Lower lobe of right lung (tissue), 2 donors: ENCODE measurements around the gene SECISBP2L. TPM values are rescaled to one million over a fixed set of nuclear protein-coding genes. Genes with fewer than 3 reads are reported as not detected.

Source experiments
- ATAC-seq, 2 donors: fragments of 200-7000 bp; cut with Tn5 transposase; one replicate each; pipeline ENCODE4 v1.9.1; 2020 to 2022; ENCODE audit warnings: mild to moderate bottlenecking in 2 of 2, moderate library complexity in 2 of 2
- DNase-seq: peaks from one replicate; pipeline ENCODE4 v3.0.0-alpha.2; 2020
- H3K27ac ChIP-seq: fragments of 200-600 bp; one replicate; pipeline ENCODE4 v1.8.0; 2022
- H3K27me3 ChIP-seq: fragments of 200-600 bp; one replicate; pipeline ENCODE4 v1.8.0; 2022; ENCODE audit warnings: low read depth
- H3K36me3 ChIP-seq: fragments of 200-600 bp; one replicate; pipeline ENCODE4 v1.8.0; 2022; ENCODE audit warnings: mild to moderate bottlenecking
- H3K4me1 ChIP-seq: fragments of 200-600 bp; one replicate; pipeline ENCODE4 v1.8.0; 2022
- H3K4me3 ChIP-seq: fragments of 200-600 bp; one replicate; pipeline ENCODE4 v1.8.0; 2022; ENCODE audit warnings: mild to moderate bottlenecking
- H3K9me3 ChIP-seq: fragments of 200-600 bp; one replicate; pipeline ENCODE4 v1.8.0; 2022
- CTCF ChIP-seq: fragments of 200-600 bp; IDR thresholded peaks from one replicate; pipeline ENCODE4 v1.8.0; 2022; ENCODE audit warnings: antibody characterized with exemption, mild to moderate bottlenecking
- intact Hi-C: fragments of 100-400 bp; cut with DNase I; formaldehyde crosslinking; loops from one replicate; pipeline ENCODE4 v1.11.0; 2022
- total RNA-seq: library from RNA; stranded (reverse); fragmentation: NEBNext Ultra II Directional; extraction: Animal tissue kit (Norgen Biotek cat#: 25700); gene quantifications from one replicate; pipeline ENCODE4 v1.2.1, GENCODE V29; 2021
- donor health status: DM: no; HTN: yes; CAD: no; lungs with severe emphysema.

Gene SECISBP2L
- total RNA-seq, 1 donor from 2014 or later: 139 TPM

- intact Hi-C loops: no loop called here
Measured at GRCh38 chr15:49015896-49016295, 30.4 kb downstream of the SECISBP2L start.

GRCh38 chr15:48999314-48999713, 46.9 kb downstream of the SECISBP2L start:
- DNase-seq: no peak
- intact Hi-C loops: no loop called here
- Histone ChIP-seq H3K27me3 (no peaks in the 10 kb centered on the region), H3K36me3 (peaks cover 66% of the 10 kb centered on the region), H3K4me3 (no peak overlapping the region), H3K9me3 (no peaks in the 10 kb centered on the region), H3K27ac (no peak overlapping the region), H3K4me1 (no peaks in the 10 kb centered on the region)
- no peak for ATAC-seq
- TF ChIP-seq CTCF: no peak

More at GRCh38 chr15:49015896-49016295, 30.4 kb downstream of the SECISBP2L start:
- Histone ChIP-seq H3K4me1 (no peaks in the 10 kb centered on the region), H3K27me3 (no peaks in the 10 kb centered on the region), H3K4me3 (no peak overlapping the region), H3K36me3 (peaks cover 89% of the 10 kb centered on the region), H3K27ac (no peak overlapping the region), H3K9me3 (no peaks in the 10 kb centered on the region)
- ATAC-seq (no peak), DNase-seq (no peak)
- TF ChIP-seq CTCF: no peak

DNA sequence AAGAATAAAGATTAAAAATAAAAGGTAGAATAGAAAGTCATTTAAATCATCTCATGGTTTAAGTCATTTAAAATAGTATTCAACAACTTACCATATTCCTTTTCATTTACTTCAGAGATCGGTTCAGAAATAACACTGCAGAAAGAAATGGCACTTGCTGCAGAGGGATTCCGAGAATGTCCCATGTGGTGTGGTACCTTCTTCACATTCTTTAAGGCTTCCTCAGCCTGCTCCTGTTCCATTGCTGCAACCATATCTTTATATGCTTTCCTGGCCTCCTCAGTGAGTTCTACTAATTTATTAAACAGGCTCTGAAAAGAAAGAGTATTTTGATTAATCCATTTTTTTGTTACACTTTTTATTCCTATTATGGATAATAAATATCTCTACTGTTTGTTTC, 50.0 kb downstream of the SECISBP2L start:
- Histone ChIP-seq H3K27me3 (no peaks in the 10 kb centered on the region), H3K27ac (no peak overlapping the region), H3K4me1 (no peaks in the 10 kb centered on the region), H3K4me3 (no peak overlapping the region), H3K36me3 (peaks cover 94% of the 10 kb centered on the region), H3K9me3 (no peaks in the 10 kb centered on the region)
- no peak for TF ChIP-seq CTCF
- ATAC-seq (no peak), DNase-seq (no peak)
- intact Hi-C loops: no loop called here

DNA sequence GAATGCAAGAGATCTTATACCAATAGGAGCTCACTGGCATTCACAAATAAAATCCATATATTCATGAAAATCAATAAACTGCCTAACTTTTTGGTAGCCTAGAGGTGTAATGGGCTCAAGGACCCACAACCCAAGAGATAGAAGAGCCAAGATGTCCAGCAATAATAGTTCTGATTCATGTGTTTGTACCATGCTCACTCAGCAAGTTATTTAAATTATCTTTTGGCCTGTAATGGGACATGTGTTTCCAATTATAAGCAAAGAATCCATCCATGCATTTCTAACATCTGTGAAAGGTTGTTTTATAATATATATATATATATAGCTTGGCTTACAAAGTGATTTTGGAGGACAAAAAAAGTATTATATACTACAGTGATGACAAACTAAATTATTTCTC, 52.9 kb downstream of the SECISBP2L start:
- no peaks in the 10 kb centered on the region for H3K27me3 ChIP-seq
- no peaks in the 10 kb centered on the region for H3K4me1 ChIP-seq
- H3K27ac ChIP-seq: no peak overlapping the region
- TF ChIP-seq CTCF: no peak
- intact Hi-C loops: no loop called here
- no peak for ATAC-seq
- no peaks in the 10 kb centered on the region for H3K9me3 ChIP-seq
- peaks cover 90% of the 10 kb centered on the region for H3K36me3 ChIP-seq
- H3K4me3 ChIP-seq: no peak overlapping the region
- no peak for DNase-seq

DNA sequence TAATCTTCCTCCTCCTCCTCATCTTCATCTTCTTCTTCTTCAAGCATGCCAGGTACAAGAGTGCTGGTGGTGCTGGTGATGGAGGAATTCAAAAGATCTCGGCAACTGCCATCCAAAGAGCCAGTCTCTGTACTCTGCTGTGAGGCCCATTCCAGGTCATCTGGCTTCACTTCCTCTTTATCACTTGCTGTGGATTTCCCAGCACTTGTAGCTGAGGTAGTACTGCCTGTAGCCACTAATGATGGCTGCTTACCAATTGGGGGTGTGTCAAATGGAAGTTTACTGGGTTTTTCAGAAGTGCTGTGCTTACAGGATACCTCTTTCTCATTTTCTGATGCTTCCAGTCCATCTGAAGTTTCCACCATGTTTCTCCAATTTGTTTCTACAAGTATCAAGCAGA, 53.7 kb downstream of the SECISBP2L start:
- peaks cover 88% of the 10 kb centered on the region for H3K36me3 ChIP-seq
- H3K9me3 ChIP-seq: no peaks in the 10 kb centered on the region
- no peak overlapping the region for H3K27ac ChIP-seq
- ATAC-seq (peak in 1 of 2 donors; percentile 60), DNase-seq (no peak)
- TF ChIP-seq CTCF: no peak
- H3K4me1 ChIP-seq: no peaks in the 10 kb centered on the region
- intact Hi-C loops: no loop called here
- no peak overlapping the region for H3K4me3 ChIP-seq
- no peaks in the 10 kb centered on the region for H3K27me3 ChIP-seq

DNA sequence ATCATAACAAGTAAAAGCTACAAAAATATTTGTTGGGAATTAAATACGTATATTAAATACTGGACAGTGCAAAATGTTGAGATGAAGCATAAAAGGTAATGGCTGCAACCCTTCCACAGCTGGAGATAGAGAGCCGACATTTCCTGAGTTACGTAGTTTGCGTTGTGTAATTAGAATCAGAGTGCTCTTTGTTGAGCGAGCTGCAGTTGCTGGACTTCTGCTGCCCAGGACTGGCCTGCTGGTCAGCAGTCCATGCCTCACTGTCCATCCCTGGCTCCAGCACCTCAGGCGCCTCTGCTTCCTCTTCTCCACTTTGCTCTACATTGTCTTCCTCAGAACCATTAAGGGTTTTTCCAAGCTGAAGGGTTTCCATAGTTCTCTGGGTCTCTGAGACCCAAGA, 54.1 kb downstream of the SECISBP2L start:
- H3K4me3 ChIP-seq: no peak overlapping the region
- DNase-seq (no peak), ATAC-seq (no peak)
- no peaks in the 10 kb centered on the region for H3K9me3 ChIP-seq
- H3K27me3 ChIP-seq: no peaks in the 10 kb centered on the region
- TF ChIP-seq CTCF: no peak
- intact Hi-C loops: no loop called here
- no peaks in the 10 kb centered on the region for H3K4me1 ChIP-seq
- H3K27ac ChIP-seq: no peak overlapping the region
- H3K36me3 ChIP-seq: peaks cover 83% of the 10 kb centered on the region
